ENCODE data around the gene TMCC1. TPM values are rescaled to one million over a fixed set of nuclear protein-coding genes. Genes with fewer than 3 reads are reported as not detected.

The TMCC1 gene
- total RNA-seq, 2 experiments from 2014 or later = 33.3 to 33.8 TPM

- Histone ChIP-seq H3K4me1 (ENCODE audit: insufficient read depth, low read length) (peaks cover 51% of the 10 kb centered on the region), H3K27ac (ENCODE audit: low read depth in 1 of 2, low read length in 2 of 2) (no peak overlapping the region), H3K9me3 (ENCODE audit: control insufficient read depth in 1 of 2, insufficient read depth in 1 of 2, low read length in 2 of 2) (no peaks in the 10 kb centered on the region), H3K4me3 (ENCODE audit: low read length) (no peak overlapping the region), H3K36me3 (ENCODE audit: insufficient read depth, low read length) (no peaks in the 10 kb centered on the region), H3K27me3 (ENCODE audit: control insufficient read depth in 1 of 2, insufficient read depth in 2 of 2, low read length in 2 of 2) (peaks cover 0 to 5% of the 10 kb centered on the region in 2 experiments)
- DNase-seq = no peak
- Mint-ChIP-seq H3K36me3 (ENCODE audit: low read depth) (peaks cover 4% of the 10 kb centered on the region), H3K27ac (no peak overlapping the region), H3K9me3 (no peaks in the 10 kb centered on the region), H3K4me1 (ENCODE audit: low read depth) (peaks cover 20% of the 10 kb centered on the region), H3K27me3 (peaks cover 20% of the 10 kb centered on the region), H3K4me3 (no peak overlapping the region)
- intact Hi-C loops (cut with DNase I, micrococcal nuclease) = no loop called here
- TF ChIP-seq CTCF (IDR thresholded peaks at IDR 0.05) = no peak
- ChIA-PET CTCF (no interaction called here), POLR2A (no interaction called here)
- no peak for ATAC-seq (ENCODE audit: poor library complexity)
Observed at GRCh38 chr3:129602309-129602708, 291.2 kb downstream of the TMCC1 start.

GRCh38 chr3:129601713-129602112 lies 291.8 kb downstream of the TMCC1 start:
- Histone ChIP-seq H3K4me3 (ENCODE audit: low read length) (no peak overlapping the region), H3K4me1 (ENCODE audit: insufficient read depth, low read length) (peaks cover 51% of the 10 kb centered on the region), H3K27me3 (ENCODE audit: control insufficient read depth in 1 of 2, insufficient read depth in 2 of 2, low read length in 2 of 2) (peaks cover 0 to 5% of the 10 kb centered on the region in 2 experiments), H3K9me3 (ENCODE audit: control insufficient read depth in 1 of 2, insufficient read depth in 1 of 2, low read length in 2 of 2) (no peaks in the 10 kb centered on the region), H3K27ac (ENCODE audit: low read depth in 1 of 2, low read length in 2 of 2) (no peak overlapping the region), H3K36me3 (ENCODE audit: insufficient read depth, low read length) (no peaks in the 10 kb centered on the region)
- intact Hi-C loops (cut with DNase I, micrococcal nuclease) = no loop called here
- H3K9me3 Mint-ChIP-seq = no peaks in the 10 kb centered on the region
- H3K36me3 Mint-ChIP-seq (ENCODE audit: low read depth) = peaks cover 4% of the 10 kb centered on the region
- H3K4me1 Mint-ChIP-seq (ENCODE audit: low read depth) = peaks cover 18% of the 10 kb centered on the region
- POLR2A ChIA-PET = no interaction called here
- no peak for TF ChIP-seq CTCF (IDR thresholded peaks at IDR 0.05)
- CTCF ChIA-PET = no interaction called here
- H3K27me3 Mint-ChIP-seq = peaks cover 20% of the 10 kb centered on the region
- no peak overlapping the region for H3K4me3 Mint-ChIP-seq
- no peak overlapping the region for H3K27ac Mint-ChIP-seq
- ATAC-seq (ENCODE audit: poor library complexity) (no peak), DNase-seq (no peak)

GRCh38 chr3:129600348-129600747 lies 293.2 kb downstream of the TMCC1 start:
- CTCF ChIA-PET = no interaction called here
- Histone ChIP-seq H3K36me3 (ENCODE audit: insufficient read depth, low read length) (no peaks in the 10 kb centered on the region), H3K9me3 (ENCODE audit: control insufficient read depth in 1 of 2, insufficient read depth in 1 of 2, low read length in 2 of 2) (no peaks in the 10 kb centered on the region), H3K4me3 (ENCODE audit: low read length) (no peak overlapping the region), H3K27ac (ENCODE audit: low read depth in 1 of 2, low read length in 2 of 2) (no peak overlapping the region), H3K27me3 (ENCODE audit: control insufficient read depth in 1 of 2, insufficient read depth in 2 of 2, low read length in 2 of 2) (peaks cover 0 to 5% of the 10 kb centered on the region in 2 experiments), H3K4me1 (ENCODE audit: insufficient read depth, low read length) (peaks cover 46% of the 10 kb centered on the region)
- Mint-ChIP-seq H3K4me3 (no peak overlapping the region), H3K4me1 (ENCODE audit: low read depth) (peaks cover 16% of the 10 kb centered on the region), H3K9me3 (no peaks in the 10 kb centered on the region), H3K36me3 (ENCODE audit: low read depth) (no peaks in the 10 kb centered on the region), H3K27ac (no peak overlapping the region), H3K27me3 (peaks cover 15% of the 10 kb centered on the region)
- no peak for DNase-seq
- TF ChIP-seq CTCF (IDR thresholded peaks at IDR 0.05) = no peak
- intact Hi-C loops (cut with DNase I, micrococcal nuclease) = no loop called here
- POLR2A ChIA-PET = interaction anchor here (1.5 kb wide), 1 partner anchor 23 kb away, joined by 3 read pairs; no protein-coding TSS in a partner anchor
- ATAC-seq (ENCODE audit: poor library complexity) = no peak
